Adipocyte (in vitro differentiated cells): ENCODE results near the gene TMCO1.
"Not testable (repeated sequence)": the region's sequence is repeated elsewhere in the genome, so short reads cannot be mapped to it uniquely, and the experiment has no call there.

Source experiments
- DNase-seq: peaks from one replicate; pipeline ENCODE4 v3.0.0-alpha.2; 2015; ENCODE audit warnings: low read depth
- H3K27me3 ChIP-seq: replicated peaks from 2 replicates; pipeline ENCODE4 v1.7.0; 2013; ENCODE audit warnings: mild to moderate bottlenecking, low read length, moderate library complexity; ENCODE audit not compliant: control insufficient read depth, insufficient read depth
- H3K36me3 ChIP-seq: 2 replicates; pipeline ENCODE4 v1.7.0; 2013; ENCODE audit warnings: low read length, mild to moderate bottlenecking, moderate library complexity; ENCODE audit not compliant: control insufficient read depth, insufficient read depth, severe bottlenecking
- H3K4me1 ChIP-seq: 2 replicates; pipeline ENCODE4 v1.7.0; 2013; ENCODE audit warnings: mild to moderate bottlenecking, low read length, moderate library complexity; ENCODE audit not compliant: control insufficient read depth, insufficient read depth
- H3K4me3 ChIP-seq: 2 replicates; pipeline ENCODE4 v1.7.0; 2013; ENCODE audit warnings: mild to moderate bottlenecking, low read length, moderate library complexity
- H3K9ac ChIP-seq: 2 replicates; pipeline ENCODE4 v1.7.0; 2013; ENCODE audit warnings: mild to moderate bottlenecking, low read length, moderate library complexity
- H3K9me3 ChIP-seq: 2 replicates; pipeline ENCODE4 v1.7.0; 2013; ENCODE audit warnings: mild to moderate bottlenecking, low read length, moderate library complexity; ENCODE audit not compliant: control insufficient read depth

TMCO1 gene

DNA sequence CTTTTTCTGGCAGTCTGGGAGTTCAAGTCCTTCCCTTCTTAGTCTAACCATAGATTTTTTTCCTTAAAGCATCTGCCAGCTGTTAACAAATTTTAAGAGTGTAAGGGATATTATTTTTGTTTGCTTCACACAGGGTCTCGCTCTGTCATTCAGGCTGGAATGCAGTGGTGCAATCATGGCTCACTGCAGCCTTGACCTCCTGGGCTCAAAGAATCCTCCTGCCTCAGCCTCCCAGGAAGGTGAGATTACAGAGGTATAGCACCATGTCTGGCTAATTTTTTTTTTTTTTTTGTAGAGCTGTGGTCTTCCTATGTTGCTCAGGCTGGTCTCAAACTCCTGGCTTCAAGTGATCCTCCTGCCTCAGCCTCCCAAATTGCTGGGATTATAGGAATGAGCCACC, 23.8 kb downstream of the TMCO1 start:
- DNase-seq, H3K9ac ChIP-seq, H3K9me3 ChIP-seq, H3K4me3 ChIP-seq, H3K27me3 ChIP-seq, H3K4me1 ChIP-seq: not testable (repeated sequence)
- peaks cover 84% of the 10 kb centered on the region for H3K36me3 ChIP-seq

- no peak for DNase-seq
- H3K9ac ChIP-seq: no peak overlapping the region
- H3K4me3 ChIP-seq: no peak overlapping the region
- H3K9me3 ChIP-seq: no peaks in the 10 kb centered on the region
- no peaks in the 10 kb centered on the region for H3K27me3 ChIP-seq
- H3K4me1 ChIP-seq: peaks cover 6% of the 10 kb centered on the region
- H3K36me3 ChIP-seq: peaks cover 69% of the 10 kb centered on the region
Measured at GRCh38 chr1:165742194-165742593, 26.5 kb downstream of the TMCO1 start.

- Histone ChIP-seq H3K4me1 (peaks cover 10% of the 10 kb centered on the region), H3K4me3 (no peak overlapping the region), H3K9me3 (no peaks in the 10 kb centered on the region), H3K36me3 (peaks cover 62% of the 10 kb centered on the region), H3K27me3 (no peaks in the 10 kb centered on the region), H3K9ac (no peak overlapping the region)
- no peak for DNase-seq
Measured at GRCh38 chr1:165738794-165739193, 29.9 kb downstream of the TMCO1 start.

DNA sequence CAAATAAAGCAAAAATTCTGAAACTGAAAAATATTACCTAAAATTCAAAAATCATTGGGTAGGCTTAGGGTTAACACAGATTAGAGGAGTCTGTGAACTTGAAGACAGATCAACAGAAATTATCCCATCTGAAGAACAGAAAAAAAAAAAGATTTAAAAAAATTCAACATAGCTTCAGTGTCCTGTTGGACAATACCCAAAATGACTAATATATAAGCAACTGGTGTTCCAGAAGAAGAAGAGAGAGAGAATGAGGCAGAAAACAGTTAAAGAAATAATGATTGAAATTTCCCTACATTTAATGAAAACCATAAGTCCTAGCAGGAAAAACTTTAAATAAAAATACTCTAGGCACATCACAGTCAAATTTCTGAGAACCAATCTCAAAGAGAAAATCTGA, 31.5 kb downstream of the TMCO1 start:
- Histone ChIP-seq H3K36me3 (peaks cover 62% of the 10 kb centered on the region), H3K4me1 (peaks cover 10% of the 10 kb centered on the region), H3K9me3 (no peaks in the 10 kb centered on the region), H3K9ac (no peak overlapping the region), H3K27me3 (no peaks in the 10 kb centered on the region), H3K4me3 (no peak overlapping the region)
- peak; percentile 7 for DNase-seq

GRCh38 chr1:165734906-165735305, 33.8 kb downstream of the TMCO1 start:
- Histone ChIP-seq H3K9me3 (no peaks in the 10 kb centered on the region), H3K9ac (no peak overlapping the region), H3K4me3 (no peak overlapping the region), H3K4me1 (peaks cover 10% of the 10 kb centered on the region), H3K36me3 (peaks cover 49% of the 10 kb centered on the region), H3K27me3 (no peaks in the 10 kb centered on the region)
- DNase-seq: no peak

DNA sequence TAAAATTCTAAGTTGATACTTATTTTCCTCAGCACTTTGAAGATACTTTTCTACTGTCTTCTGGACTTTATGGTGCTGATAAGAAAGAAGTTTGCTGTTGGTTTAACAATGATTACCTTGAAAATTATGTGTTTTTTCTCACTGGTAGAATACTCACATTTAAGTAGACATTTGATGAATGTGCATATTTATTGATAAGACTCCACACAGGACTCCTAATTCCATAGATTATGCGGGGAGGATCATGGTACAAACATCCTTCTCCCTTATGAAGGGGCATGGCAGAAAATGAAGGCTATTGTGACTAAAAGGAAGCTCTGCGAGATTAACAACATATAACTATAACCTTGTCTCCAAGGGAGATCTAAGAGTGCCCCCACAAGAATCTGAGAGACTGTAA, 41.8 kb downstream of the TMCO1 start:
- Histone ChIP-seq H3K36me3 (peaks cover 40% of the 10 kb centered on the region), H3K27me3 (no peaks in the 10 kb centered on the region), H3K9ac (no peak overlapping the region)

GRCh38 chr1:165726169-165726568, 42.5 kb downstream of the TMCO1 start:
- Histone ChIP-seq H3K4me1 (no peaks in the 10 kb centered on the region), H3K4me3 (no peak overlapping the region), H3K36me3 (peaks cover 39% of the 10 kb centered on the region), H3K27me3 (no peaks in the 10 kb centered on the region), H3K9ac (no peak overlapping the region), H3K9me3 (no peaks in the 10 kb centered on the region)
- no peak for DNase-seq

More for the DNA sequence above, 41.8 kb downstream of the TMCO1 start:
- DNase-seq: no peak
- H3K4me3 ChIP-seq: no peak overlapping the region
- no peaks in the 10 kb centered on the region for H3K4me1 ChIP-seq
- no peaks in the 10 kb centered on the region for H3K9me3 ChIP-seq

GRCh38 chr1:165717918-165718515, 50.7 kb downstream of the TMCO1 start:
- H3K9ac ChIP-seq: no peak overlapping the region
- peaks cover 5% of the 10 kb centered on the region for H3K4me1 ChIP-seq
- H3K9me3 ChIP-seq: no peaks in the 10 kb centered on the region
- H3K27me3 ChIP-seq: no peaks in the 10 kb centered on the region
- no peaks in the 10 kb centered on the region for H3K36me3 ChIP-seq
- DNase-seq: peak; percentile 83
- no peak overlapping the region for H3K4me3 ChIP-seq

DNA sequence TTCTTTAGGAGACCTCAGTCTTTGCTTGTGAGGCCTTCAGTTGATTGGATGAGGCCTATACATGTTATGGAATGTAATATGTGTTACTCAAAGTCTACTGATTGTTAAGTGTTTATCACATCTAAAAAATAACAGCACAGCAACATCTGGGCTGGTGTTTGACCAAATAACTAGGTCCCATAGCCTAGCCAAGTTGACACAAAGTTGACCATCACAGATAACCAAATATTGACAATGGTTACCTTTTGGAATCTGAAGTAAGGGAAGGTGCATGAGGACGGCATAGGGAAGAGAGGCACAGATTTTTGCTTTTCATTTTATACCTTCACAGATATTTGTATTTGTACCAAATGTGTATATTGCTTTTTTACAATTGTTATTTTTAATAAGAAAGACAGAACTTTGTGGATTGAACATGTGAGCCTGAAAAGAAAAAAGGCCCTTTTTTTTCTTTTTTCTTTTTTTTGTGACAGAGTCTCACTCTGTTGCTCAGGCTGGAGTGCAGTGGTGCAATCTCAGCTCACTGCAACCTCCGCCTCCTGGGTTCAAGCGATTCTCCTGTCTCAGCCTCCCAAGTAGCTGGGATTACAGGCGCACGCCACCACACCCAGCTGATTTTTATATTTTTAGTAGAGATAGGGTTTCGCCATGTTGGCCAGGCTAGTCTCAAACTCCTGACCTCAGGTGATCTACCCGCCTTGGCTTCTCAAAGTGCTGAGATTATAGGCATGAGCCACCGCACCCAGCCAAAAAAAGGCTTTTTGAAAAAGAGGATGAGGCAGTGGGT, 52.2 kb downstream of the TMCO1 start:
- not testable (repeated sequence) for H3K9ac ChIP-seq, H3K4me3 ChIP-seq, H3K36me3 ChIP-seq, H3K9me3 ChIP-seq, DNase-seq, H3K4me1 ChIP-seq, H3K27me3 ChIP-seq

- Histone ChIP-seq H3K9me3 (no peaks in the 10 kb centered on the region), H3K4me1 (no peaks in the 10 kb centered on the region), H3K4me3 (no peak overlapping the region), H3K9ac (no peak overlapping the region), H3K36me3 (no peaks in the 10 kb centered on the region), H3K27me3 (no peaks in the 10 kb centered on the region)
- DNase-seq: no peak
Measured at GRCh38 chr1:165712764-165713163, 55.9 kb downstream of the TMCO1 start.

GRCh38 chr1:165707984-165708706, 60.5 kb downstream of the TMCO1 start:
- H3K36me3 ChIP-seq: no peaks in the 10 kb centered on the region
- H3K27me3 ChIP-seq: no peaks in the 10 kb centered on the region
- DNase-seq: no peak

More at GRCh38 chr1:165707984-165708706, 60.5 kb downstream of the TMCO1 start:
- Histone ChIP-seq H3K4me1 (no peaks in the 10 kb centered on the region), H3K4me3 (no peak overlapping the region), H3K9me3 (no peaks in the 10 kb centered on the region), H3K9ac (no peak overlapping the region)
